ENCODE results near the gene STRN4.
"Not testable (repeated sequence)": the region's sequence is repeated elsewhere in the genome, so short reads cannot be mapped to it uniquely, and the experiment has no call there.

The STRN4 gene

DNA sequence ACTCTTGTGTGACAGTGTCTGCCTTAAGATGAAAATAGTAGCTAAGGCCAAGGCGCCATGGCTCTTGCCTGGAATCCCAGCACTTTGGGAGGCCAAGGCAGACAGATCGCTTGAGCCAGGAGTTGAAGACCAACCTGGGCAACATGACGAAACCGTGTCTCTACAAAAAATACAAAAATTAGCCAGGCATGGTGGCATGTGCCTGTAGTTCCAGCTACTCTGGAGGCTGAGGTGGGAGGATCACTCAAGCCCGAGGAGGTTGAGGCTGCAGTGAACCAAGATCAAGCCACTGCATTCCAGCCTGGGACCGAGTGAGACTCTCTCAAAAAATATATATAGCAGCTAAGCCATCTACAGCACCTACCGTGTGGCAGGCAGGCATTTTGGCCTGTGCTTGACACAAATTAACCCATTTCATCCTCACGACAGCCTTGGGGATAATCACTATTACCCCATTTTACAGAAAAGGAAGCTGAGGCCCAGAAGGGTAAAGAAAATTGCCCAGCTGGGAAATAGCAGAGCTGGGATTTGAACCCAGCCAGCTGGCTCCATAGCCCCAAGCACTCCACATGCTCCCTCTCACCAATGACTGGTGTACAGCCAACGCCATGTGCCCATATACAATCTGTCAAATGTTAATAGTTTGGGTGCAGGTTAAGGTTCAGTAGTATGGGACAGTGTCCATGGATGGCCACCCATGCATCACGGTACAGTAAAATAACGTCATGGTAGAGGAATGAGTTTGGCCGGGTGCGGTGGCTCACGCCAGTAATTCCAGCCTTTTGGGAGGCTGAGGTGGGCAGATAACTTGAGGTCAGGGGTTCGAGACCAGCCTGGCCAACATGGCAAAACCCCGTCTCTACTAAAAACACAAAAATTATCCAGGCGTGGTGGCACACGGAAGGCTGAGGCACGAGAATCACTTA, 39.1 kb upstream of the STRN4 start:
- Histone ChIP-seq H3K9me3 (ENCODE audit: control insufficient read depth, low read length) (no peaks in the 10 kb centered on the region), H3K4me3 (ENCODE audit: extremely low read depth, insufficient read depth, low read length, poor library complexity, severe bottlenecking) (peak overlapping the region; percentile 93), H3K36me3 (ENCODE audit: control insufficient read depth, insufficient read depth, low read length) (peaks cover 44% of the 10 kb centered on the region), H3K27ac (ENCODE audit: low read depth, low read length, severe bottlenecking) (peak overlapping the region; percentile 96), H3K4me1 (ENCODE audit: control insufficient read depth, insufficient read depth, low read length, poor library complexity, severe bottlenecking) (peaks cover 14% of the 10 kb centered on the region)
- 79 to 80% methylated on average over 17 of the region's 19 CpGs for WGBS, 2 experiments (ENCODE audit: insufficient coverage in 2 of 2)

DNA sequence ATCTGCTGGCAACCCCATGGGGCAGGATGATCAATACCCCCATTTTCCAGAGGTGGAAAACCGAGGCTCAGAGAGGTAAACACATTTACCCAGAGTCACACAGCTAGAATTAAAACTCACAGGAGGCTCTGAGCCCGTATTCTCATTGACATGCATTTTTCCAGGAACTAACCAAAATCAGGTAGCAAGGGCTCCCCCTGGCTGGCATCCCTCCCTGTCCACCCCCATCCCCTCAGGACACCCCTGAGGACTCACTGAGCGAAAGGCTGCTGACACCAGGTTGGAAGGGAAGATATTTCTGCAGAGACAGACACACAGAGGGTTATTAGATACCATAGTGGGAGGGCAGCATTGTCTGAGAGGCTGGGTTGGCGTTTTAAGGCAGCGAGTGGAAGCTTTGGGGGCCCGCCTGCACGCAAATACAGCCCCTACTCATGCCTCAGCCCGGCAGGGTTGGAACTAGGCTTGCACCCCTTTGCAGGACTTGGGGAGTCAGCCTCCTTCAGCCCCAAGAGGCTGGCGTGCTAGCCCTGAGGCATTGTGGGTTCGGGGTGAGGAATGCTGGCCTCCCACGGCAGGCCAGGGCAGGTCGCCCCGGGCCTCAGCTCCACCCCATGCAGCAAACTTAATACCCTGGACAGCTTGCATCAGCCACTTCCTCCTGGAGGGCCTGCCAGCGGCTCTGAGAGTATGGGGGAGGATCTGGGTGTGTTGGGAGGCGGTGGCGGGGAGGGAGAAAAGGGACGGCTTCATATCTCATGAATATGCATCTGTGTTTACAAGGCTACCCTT, 38.2 kb upstream of the STRN4 start:
- peaks cover 14% of the 10 kb centered on the region for H3K4me1 ChIP-seq (ENCODE audit: control insufficient read depth, insufficient read depth, low read length, poor library complexity, severe bottlenecking)
- H3K9me3 ChIP-seq (ENCODE audit: control insufficient read depth, low read length): no peaks in the 10 kb centered on the region
- peak overlapping the region; percentile 93 for H3K4me3 ChIP-seq (ENCODE audit: extremely low read depth, insufficient read depth, low read length, poor library complexity, severe bottlenecking)
- H3K27ac ChIP-seq (ENCODE audit: low read depth, low read length, severe bottlenecking): peak overlapping the region; percentile 96
- H3K36me3 ChIP-seq (ENCODE audit: control insufficient read depth, insufficient read depth, low read length): peaks cover 51% of the 10 kb centered on the region
- WGBS, 2 experiments (ENCODE audit: insufficient coverage in 2 of 2): 50 to 56% methylated on average over 9 to 11 of the region's 17 CpGs

DNA sequence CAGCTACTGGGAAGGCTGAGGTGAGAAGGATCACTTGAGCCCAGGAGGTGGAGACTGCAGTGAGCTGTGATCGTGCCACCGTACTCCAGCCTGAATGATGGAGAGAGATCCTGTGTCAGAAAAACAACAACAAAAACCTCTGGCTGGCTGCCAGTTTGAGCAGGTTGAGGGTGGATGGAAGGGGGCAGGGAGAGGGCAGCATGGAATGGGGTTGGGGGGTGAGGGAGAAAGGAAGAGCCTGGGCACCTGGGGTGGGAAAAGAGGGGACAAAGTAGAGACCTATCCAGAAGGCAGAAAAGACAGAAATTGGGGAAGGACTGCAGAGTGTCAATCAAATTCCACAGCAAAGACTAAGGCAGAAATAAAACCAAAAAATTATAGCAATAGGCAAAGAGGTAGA, 37.4 kb upstream of the STRN4 start:
- 94 to 100% methylated on average over 2 of the region's 2 CpGs for WGBS, 2 experiments (ENCODE audit: insufficient coverage in 2 of 2)
- Histone ChIP-seq H3K4me1 (ENCODE audit: control insufficient read depth, insufficient read depth, low read length, poor library complexity, severe bottlenecking) (peaks cover 14% of the 10 kb centered on the region), H3K36me3 (ENCODE audit: control insufficient read depth, insufficient read depth, low read length) (peaks cover 59% of the 10 kb centered on the region), H3K4me3 (ENCODE audit: extremely low read depth, insufficient read depth, low read length, poor library complexity, severe bottlenecking) (peak overlapping the region; percentile 93), H3K9me3 (ENCODE audit: control insufficient read depth, low read length) (no peaks in the 10 kb centered on the region), H3K27ac (ENCODE audit: low read depth, low read length, severe bottlenecking) (peak overlapping the region; percentile 96)

DNA sequence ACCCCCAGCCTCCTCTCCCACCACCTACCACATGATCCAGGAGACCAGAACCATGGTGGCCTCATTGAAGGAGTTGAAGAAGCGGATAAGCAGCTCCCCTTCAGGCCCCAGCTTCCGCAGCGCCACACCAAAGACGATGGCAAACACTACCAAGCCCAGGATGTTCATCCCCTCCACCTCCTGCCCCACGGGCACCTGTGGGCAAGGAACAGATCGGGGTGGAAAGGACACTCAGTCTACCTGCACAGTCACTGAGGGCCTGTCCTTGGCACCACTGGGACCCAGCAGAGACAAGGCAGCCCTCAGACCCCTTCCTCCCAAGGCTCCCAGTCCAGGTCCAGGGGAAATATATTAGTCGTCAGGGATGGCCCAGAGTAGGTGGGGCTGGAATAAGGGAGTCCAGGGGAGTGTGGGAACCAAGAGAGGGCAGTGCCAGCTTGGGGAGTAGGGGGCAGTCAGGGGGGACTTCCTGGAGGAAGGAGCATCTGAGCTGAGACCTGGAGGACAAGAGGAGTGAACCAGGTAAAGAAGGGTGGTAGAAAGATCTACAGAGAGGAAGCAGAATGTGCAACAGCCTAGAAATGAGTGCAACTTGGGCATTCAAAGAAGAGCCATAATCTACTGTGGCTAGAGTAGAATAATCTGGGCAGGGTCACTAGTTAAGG, 36.2 kb upstream of the STRN4 start:
- 83 to 97% methylated on average over 5 to 6 of the region's 7 CpGs for WGBS, 2 experiments (ENCODE audit: insufficient coverage in 2 of 2)
- H3K27ac ChIP-seq (ENCODE audit: low read depth, low read length, severe bottlenecking): no peak overlapping the region
- no peak overlapping the region for H3K4me3 ChIP-seq (ENCODE audit: extremely low read depth, insufficient read depth, low read length, poor library complexity, severe bottlenecking)
- H3K36me3 ChIP-seq (ENCODE audit: control insufficient read depth, insufficient read depth, low read length): peaks cover 70% of the 10 kb centered on the region
- no peaks in the 10 kb centered on the region for H3K9me3 ChIP-seq (ENCODE audit: control insufficient read depth, low read length)
- peaks cover 14% of the 10 kb centered on the region for H3K4me1 ChIP-seq (ENCODE audit: control insufficient read depth, insufficient read depth, low read length, poor library complexity, severe bottlenecking)

- not testable (repeated sequence) for H3K9me3 ChIP-seq (ENCODE audit: control insufficient read depth, low read length); H3K4me1 ChIP-seq (ENCODE audit: control insufficient read depth, insufficient read depth, low read length, poor library complexity, severe bottlenecking); H3K27ac ChIP-seq (ENCODE audit: low read depth, low read length, severe bottlenecking); H3K4me3 ChIP-seq (ENCODE audit: extremely low read depth, insufficient read depth, low read length, poor library complexity, severe bottlenecking)
- 87 to 93% methylated on average over 5 to 7 of the region's 12 CpGs for WGBS, 2 experiments (ENCODE audit: insufficient coverage in 2 of 2)
- peaks cover 87% of the 10 kb centered on the region for H3K36me3 ChIP-seq (ENCODE audit: control insufficient read depth, insufficient read depth, low read length)
Observed at GRCh38 chr19:46777956-46778645, 31.9 kb upstream of the STRN4 start.

- 99 to 100% methylated on average over 20 to 24 of the region's 33 CpGs for WGBS, 2 experiments (ENCODE audit: insufficient coverage in 2 of 2)
- no peaks in the 10 kb centered on the region for H3K4me1 ChIP-seq (ENCODE audit: control insufficient read depth, insufficient read depth, low read length, poor library complexity, severe bottlenecking)
- H3K4me3 ChIP-seq (ENCODE audit: extremely low read depth, insufficient read depth, low read length, poor library complexity, severe bottlenecking): no peak overlapping the region
- H3K36me3 ChIP-seq (ENCODE audit: control insufficient read depth, insufficient read depth, low read length): peaks cover 78% of the 10 kb centered on the region
- no peak overlapping the region for H3K27ac ChIP-seq (ENCODE audit: low read depth, low read length, severe bottlenecking)
- no peaks in the 10 kb centered on the region for H3K9me3 ChIP-seq (ENCODE audit: control insufficient read depth, low read length)
Observed at GRCh38 chr19:46776927-46777911, 31.0 kb upstream of the STRN4 start.

DNA sequence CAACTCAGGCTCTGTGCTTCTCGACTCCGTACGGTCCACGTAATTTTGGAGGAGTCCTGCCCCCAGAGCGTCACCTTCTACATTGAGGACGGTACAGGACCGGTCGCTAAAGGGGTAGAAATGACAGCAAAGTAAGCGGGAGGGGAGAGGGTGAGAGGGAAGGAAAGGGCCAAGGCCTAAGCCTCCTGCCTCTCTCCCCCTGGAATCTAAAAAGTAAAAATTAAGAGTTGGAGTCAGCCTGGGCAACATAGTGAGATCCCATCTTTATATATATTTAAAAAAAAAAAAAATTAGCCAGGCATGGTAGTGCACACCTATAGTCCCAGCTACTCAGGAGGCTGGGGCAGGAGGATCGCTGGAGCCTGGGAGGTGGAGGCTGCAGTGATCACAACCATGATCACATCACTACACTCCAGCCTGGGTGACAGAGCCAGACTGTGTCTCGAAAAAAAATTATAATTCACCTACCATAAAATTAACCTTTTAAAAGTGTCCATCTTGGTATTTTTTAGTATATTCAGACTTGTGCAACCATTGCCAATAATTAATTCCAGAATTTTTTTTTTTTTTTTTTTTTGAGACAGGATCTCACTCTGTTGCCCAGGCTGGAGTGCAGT, 29.5 kb upstream of the STRN4 start:
- Histone ChIP-seq H3K36me3 (ENCODE audit: control insufficient read depth, insufficient read depth, low read length) (peaks cover 64% of the 10 kb centered on the region), H3K27ac (ENCODE audit: low read depth, low read length, severe bottlenecking) (no peak overlapping the region), H3K4me1 (ENCODE audit: control insufficient read depth, insufficient read depth, low read length, poor library complexity, severe bottlenecking) (no peaks in the 10 kb centered on the region), H3K9me3 (ENCODE audit: control insufficient read depth, low read length) (no peaks in the 10 kb centered on the region), H3K4me3 (ENCODE audit: extremely low read depth, insufficient read depth, low read length, poor library complexity, severe bottlenecking) (no peak overlapping the region)
- 94 to 100% methylated on average over 6 to 9 of the region's 11 CpGs for WGBS, 2 experiments (ENCODE audit: insufficient coverage in 2 of 2)

DNA sequence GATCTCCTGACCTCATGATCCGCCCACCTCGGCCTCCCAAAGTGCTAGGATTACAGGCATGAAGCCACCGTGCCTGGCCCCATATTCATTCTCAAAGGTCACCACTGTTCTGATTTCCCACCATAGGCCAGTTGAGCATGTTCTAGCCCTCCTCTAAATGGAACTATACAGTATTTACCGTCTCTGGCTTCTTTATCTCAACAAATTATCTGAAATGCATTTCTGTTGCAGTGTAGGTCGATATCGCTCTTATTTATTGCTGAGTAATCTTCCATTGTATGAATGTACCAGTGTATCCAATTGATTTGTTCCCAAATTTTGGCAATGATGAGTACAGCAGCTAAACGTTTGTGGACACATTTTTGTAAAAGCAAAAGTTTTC, 26.8 kb upstream of the STRN4 start:
- Histone ChIP-seq H3K36me3 (ENCODE audit: control insufficient read depth, insufficient read depth, low read length) (peaks cover 38% of the 10 kb centered on the region), H3K4me1 (ENCODE audit: control insufficient read depth, insufficient read depth, low read length, poor library complexity, severe bottlenecking) (peaks cover 4% of the 10 kb centered on the region), H3K4me3 (ENCODE audit: extremely low read depth, insufficient read depth, low read length, poor library complexity, severe bottlenecking) (no peak overlapping the region), H3K9me3 (ENCODE audit: control insufficient read depth, low read length) (no peaks in the 10 kb centered on the region), H3K27ac (ENCODE audit: low read depth, low read length, severe bottlenecking) (no peak overlapping the region)
- 90 to 92% methylated on average over 2 to 3 of the region's 7 CpGs for WGBS, 2 experiments (ENCODE audit: insufficient coverage in 2 of 2)

Data from mesodermal cell (in vitro differentiated cells).